Astrocyte of the spinal cord (primary cell): ENCODE results near the gene S100A7A.

Experiments
- DNase-seq: peaks from one replicate; pipeline ENCODE4 v3.0.0; 2011; ENCODE audit warnings: low read depth, low spot score
- H3K4me3 ChIP-seq: 2 replicates; pipeline ENCODE4 v1.5.1; 2011; ENCODE audit warnings: low read depth, mild to moderate bottlenecking, low read length, moderate library complexity
- CTCF ChIP-seq: IDR thresholded peaks from 2 replicates; pipeline ENCODE4 v1.5.1; 2012; ENCODE audit warnings: low read depth, mild to moderate bottlenecking, low read length, inconsistent platforms
- in situ Hi-C: cut with HindIII; loops from 2 replicates; pipeline ENCODE4 v1.10.0; 2017; ENCODE audit warnings: low sequenced_read_pairs

The S100A7A gene

GRCh38 chr1:153466908-153467307, 50.6 kb downstream of the S100A7A start:
- TF ChIP-seq CTCF: no peak
- no peak overlapping the region for H3K4me3 ChIP-seq
- no peak for DNase-seq
- in situ Hi-C loops: no loop called here

- TF ChIP-seq CTCF: no peak
- DNase-seq: no peak
- in situ Hi-C loops: no loop called here
- H3K4me3 ChIP-seq: no peak overlapping the region
Observed at GRCh38 chr1:153470707-153471106, 54.4 kb downstream of the S100A7A start.
